DOHH2 (cell line): ENCODE data around the gene VCL.

Experiments used
- H3F3A ChIP-seq: fragments of 200-600 bp; sonication (generic), shearing (Covaris generic); 2 replicates; pipeline ENCODE4 v1.6.0; 2016; ENCODE audit warnings: antibody characterized with exemption, mild to moderate bottlenecking; ENCODE audit not compliant: control insufficient read depth, insufficient read depth
- H3K27ac ChIP-seq: fragments of 200-600 bp; sonication (generic); 2 replicates; pipeline ENCODE4 v1.5.1; 2014; ENCODE audit warnings: low read depth, mild to moderate bottlenecking, low read length, moderate library complexity
- H3K27me3 ChIP-seq: fragments of 200-600 bp; sonication (generic); 2 replicates; pipeline ENCODE4 v1.6.1; 2014; ENCODE audit warnings: mild to moderate bottlenecking, low read length, mixed read lengths; ENCODE audit not compliant: control insufficient read depth
- H3K36me3 ChIP-seq: fragments of 200-600 bp; sonication (generic); 2 replicates; pipeline ENCODE4 v1.6.1; 2014; ENCODE audit warnings: mild to moderate bottlenecking, low read length, moderate library complexity, mixed read lengths; ENCODE audit not compliant: control insufficient read depth
- H3K4me1 ChIP-seq: fragments of 200-600 bp; sonication (generic); 2 replicates; pipeline ENCODE4 v1.6.1; 2014; ENCODE audit warnings: mild to moderate bottlenecking, low read length, mixed read lengths; ENCODE audit not compliant: control insufficient read depth
- H3K4me2 ChIP-seq: fragments of 200-600 bp; sonication (generic); 2 replicates; pipeline ENCODE4 v1.6.0; 2014; ENCODE audit warnings: mild to moderate bottlenecking, low read length, moderate library complexity
- H3K4me3 ChIP-seq: fragments of 200-600 bp; sonication (generic); 2 replicates; pipeline ENCODE4 v1.5.1; 2014; ENCODE audit warnings: mild to moderate bottlenecking, low read length, mixed read lengths
- H3K79me2 ChIP-seq: fragments of 200-600 bp; sonication (generic); 2 replicates; pipeline ENCODE4 v1.6.1; 2014; ENCODE audit warnings: mild to moderate bottlenecking, low read length, mixed read lengths; ENCODE audit not compliant: control insufficient read depth
- H3K9me2 ChIP-seq: fragments of 200-600 bp; sonication (generic); replicated peaks from 2 replicates; pipeline ENCODE4 v1.6.1; 2014; ENCODE audit warnings: mild to moderate bottlenecking, low read length, mixed read lengths; ENCODE audit not compliant: control insufficient read depth
- H3K9me3 ChIP-seq: fragments of 200-600 bp; sonication (generic); 2 replicates; pipeline ENCODE4 v1.6.1; 2014; ENCODE audit warnings: antibody characterized with exemption, low read length, mixed read lengths; ENCODE audit not compliant: control insufficient read depth, insufficient read depth
- H4K20me1 ChIP-seq: fragments of 200-600 bp; sonication (generic); 2 replicates; pipeline ENCODE4 v1.6.0; 2014; ENCODE audit warnings: low read depth, mild to moderate bottlenecking, antibody characterized with exemption, low read length, moderate library complexity; ENCODE audit not compliant: control insufficient read depth, insufficient read depth
- EZH2phosphoT487 ChIP-seq: fragments of 200-600 bp; sonication (generic); IDR thresholded peaks from 2 replicates; pipeline ENCODE4 v1.6.1; 2017; ENCODE audit warnings: borderline replicate concordance, mild to moderate bottlenecking, antibody characterized with exemption, low read length, moderate library complexity, mixed read lengths
- TF ChIP-seq, protein P1 (sequence below): fragments of 200-600 bp; sonication (generic); IDR thresholded peaks from one replicate; pipeline ENCODE4 v1.5.1; 2014; ENCODE audit warnings: antibody characterized with exemption, mild to moderate bottlenecking, low read depth, low read length; ENCODE audit not compliant: poor library complexity, severe bottlenecking

Gene VCL

DNA sequence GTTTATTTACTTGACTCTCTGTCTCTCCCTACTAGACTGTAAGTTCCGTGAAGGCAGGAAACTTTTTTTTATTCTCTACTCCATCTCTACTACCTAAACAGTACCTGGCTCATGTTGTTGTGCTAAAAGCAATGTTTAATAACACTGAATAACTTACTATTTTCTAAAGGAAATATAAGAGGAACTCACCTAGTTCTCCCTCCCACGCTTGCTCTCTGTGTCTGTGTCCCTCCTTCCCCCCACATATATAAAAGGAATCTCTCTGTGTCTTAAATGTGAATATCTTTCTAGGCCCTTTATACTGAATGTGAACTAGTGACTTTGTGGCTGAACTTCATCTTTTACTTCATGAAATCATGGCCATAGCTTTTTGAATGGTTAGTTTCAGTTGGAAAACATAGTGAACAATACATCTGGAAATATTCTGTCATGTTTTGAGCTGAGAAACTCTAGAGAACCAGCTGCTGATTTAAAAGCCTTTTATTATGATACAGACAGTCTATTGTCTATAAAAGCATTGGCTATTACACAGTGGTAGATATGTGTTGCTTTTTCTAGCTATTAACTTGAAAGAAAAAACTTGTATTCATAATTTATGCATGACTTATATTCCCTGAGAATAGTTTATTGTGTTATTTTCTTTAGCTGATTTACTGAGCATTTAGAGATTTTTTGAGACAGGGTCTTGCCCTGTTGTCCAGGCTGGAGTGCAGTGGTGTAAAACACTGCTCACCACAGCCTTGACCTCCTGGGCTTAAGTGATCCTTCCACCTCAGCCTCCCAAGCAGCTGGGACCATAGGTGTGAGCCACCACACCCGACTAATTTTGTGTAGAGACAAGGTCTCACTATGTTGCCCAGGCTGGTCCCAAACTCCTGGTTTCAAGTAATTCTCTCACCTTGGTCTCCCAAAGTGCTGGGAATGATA lies 42.5 kb downstream of the VCL start:
- no peak overlapping the region for H3K4me2 ChIP-seq
- H3K4me1 ChIP-seq: peaks cover 39% of the 10 kb centered on the region
- no peaks in the 10 kb centered on the region for H4K20me1 ChIP-seq
- H3K9me3 ChIP-seq: no peaks in the 10 kb centered on the region
- peaks cover 10% of the 10 kb centered on the region for H3F3A ChIP-seq
- H3K79me2 ChIP-seq: peaks cover 7% of the 10 kb centered on the region; the same call in 1 of the 2 replicates
- H3K36me3 ChIP-seq: peaks cover 12% of the 10 kb centered on the region
- no peak for TF ChIP-seq EZH2phosphoT487
- TF ChIP-seq, protein P1, sequence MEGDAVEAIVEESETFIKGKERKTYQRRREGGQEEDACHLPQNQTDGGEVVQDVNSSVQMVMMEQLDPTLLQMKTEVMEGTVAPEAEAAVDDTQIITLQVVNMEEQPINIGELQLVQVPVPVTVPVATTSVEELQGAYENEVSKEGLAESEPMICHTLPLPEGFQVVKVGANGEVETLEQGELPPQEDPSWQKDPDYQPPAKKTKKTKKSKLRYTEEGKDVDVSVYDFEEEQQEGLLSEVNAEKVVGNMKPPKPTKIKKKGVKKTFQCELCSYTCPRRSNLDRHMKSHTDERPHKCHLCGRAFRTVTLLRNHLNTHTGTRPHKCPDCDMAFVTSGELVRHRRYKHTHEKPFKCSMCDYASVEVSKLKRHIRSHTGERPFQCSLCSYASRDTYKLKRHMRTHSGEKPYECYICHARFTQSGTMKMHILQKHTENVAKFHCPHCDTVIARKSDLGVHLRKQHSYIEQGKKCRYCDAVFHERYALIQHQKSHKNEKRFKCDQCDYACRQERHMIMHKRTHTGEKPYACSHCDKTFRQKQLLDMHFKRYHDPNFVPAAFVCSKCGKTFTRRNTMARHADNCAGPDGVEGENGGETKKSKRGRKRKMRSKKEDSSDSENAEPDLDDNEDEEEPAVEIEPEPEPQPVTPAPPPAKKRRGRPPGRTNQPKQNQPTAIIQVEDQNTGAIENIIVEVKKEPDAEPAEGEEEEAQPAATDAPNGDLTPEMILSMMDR: no peak
- H3K27ac ChIP-seq: no peak overlapping the region
- no peak overlapping the region for H3K4me3 ChIP-seq
- H3K27me3 ChIP-seq: no peaks in the 10 kb centered on the region
- no peaks in the 10 kb centered on the region for H3K9me2 ChIP-seq

- Histone ChIP-seq H3K79me2 (peaks cover 24% of the 10 kb centered on the region), H3K36me3 (peaks cover 17% of the 10 kb centered on the region), H3K27me3 (no peaks in the 10 kb centered on the region), H3F3A (peaks cover 15% of the 10 kb centered on the region), H3K4me3 (no peak overlapping the region), H3K4me1 (peaks cover 61% of the 10 kb centered on the region), H3K9me2 (no peaks in the 10 kb centered on the region), H3K4me2 (peak overlapping the region; percentile 26), H4K20me1 (no peaks in the 10 kb centered on the region), H3K9me3 (no peaks in the 10 kb centered on the region), H3K27ac (no peak overlapping the region)
- TF ChIP-seq, protein P1: no peak
- no peak for TF ChIP-seq EZH2phosphoT487
These were observed 46.5 kb downstream of the VCL start for GRCh38 chr10:74044419-74044818.

DNA sequence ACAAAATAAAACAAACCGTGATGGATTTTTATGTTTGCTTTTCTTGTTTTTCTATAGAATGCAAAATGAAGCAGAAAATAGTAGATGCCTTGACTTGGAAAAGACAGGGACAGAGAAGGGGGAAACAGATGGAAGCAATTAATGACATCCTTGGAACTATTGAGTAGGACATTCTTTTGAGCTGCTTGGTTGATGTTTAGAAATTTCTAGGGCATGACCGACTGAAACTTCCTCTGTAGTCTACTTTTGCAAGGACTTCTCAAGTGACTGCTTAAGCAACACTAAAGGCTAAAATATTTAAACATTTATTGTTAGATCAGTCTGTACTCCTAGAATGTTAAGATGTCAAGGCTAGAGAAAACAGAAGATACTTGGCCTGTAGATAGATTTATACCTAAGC lies 49.4 kb downstream of the VCL start:
- Histone ChIP-seq H3K27me3 (no peaks in the 10 kb centered on the region), H3K4me2 (peak overlapping the region; percentile 64), H4K20me1 (no peaks in the 10 kb centered on the region), H3F3A (peaks cover 10% of the 10 kb centered on the region), H3K36me3 (peaks cover 17% of the 10 kb centered on the region), H3K27ac (peak overlapping the region; percentile 37; the same call in 1 of the 2 replicates), H3K9me3 (no peaks in the 10 kb centered on the region), H3K4me3 (peak overlapping the region; percentile 42), H3K9me2 (no peaks in the 10 kb centered on the region), H3K4me1 (peaks cover 53% of the 10 kb centered on the region), H3K79me2 (peaks cover 38% of the 10 kb centered on the region)
- TF ChIP-seq EZH2phosphoT487: no peak
- TF ChIP-seq, protein P1: no peak
